Measurements from ENCODE around the gene FHAD1. TPM values are rescaled to one million over a fixed set of nuclear protein-coding genes. Genes with fewer than 3 reads are reported as not detected.

Gene FHAD1
- total and polyA plus RNA-seq, 9 donors, result 0.82 to 2.1 (median 1.3) TPM

DNA sequence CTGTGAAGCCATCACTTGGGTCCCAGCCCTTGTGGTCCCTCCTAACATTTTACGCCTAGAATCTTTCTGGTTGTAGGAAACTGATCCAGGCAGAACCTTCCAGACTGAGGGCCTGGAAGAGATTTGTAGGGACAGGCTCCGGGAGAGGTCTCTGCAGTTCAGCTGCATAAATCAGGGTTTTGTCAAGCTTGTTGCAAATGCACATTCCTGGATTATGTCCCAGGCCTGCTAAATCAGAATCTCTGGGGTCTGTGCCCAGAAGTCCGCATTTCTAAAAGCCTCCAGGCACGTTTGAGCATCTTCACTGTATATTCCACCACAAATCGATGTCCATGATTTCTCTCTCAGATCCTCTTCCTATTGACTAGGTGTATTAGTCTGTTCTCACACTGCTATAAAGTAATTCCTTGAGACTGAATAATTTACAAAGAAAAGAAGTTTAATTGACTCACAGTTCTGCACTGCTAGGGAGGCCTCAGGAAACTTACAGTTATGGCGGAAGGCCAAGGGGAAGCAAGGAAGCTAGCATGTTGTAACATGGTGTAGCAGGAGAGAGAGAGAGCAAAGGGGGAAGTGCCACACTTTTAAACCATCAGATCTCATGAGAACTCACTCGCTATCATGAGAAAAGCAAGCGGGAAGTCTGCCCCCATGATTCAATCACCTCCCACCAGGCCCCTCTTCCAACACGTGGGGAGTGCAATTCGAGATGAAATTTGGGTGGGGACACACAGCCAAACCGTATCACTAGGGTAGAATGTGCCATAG, 1.2 kb upstream of the FHAD1 start:
- 26% methylated on average over 2 of the region's 11 CpGs for WGBS (ENCODE audit: insufficient coverage)
- peaks cover 19% of the 10 kb centered on the region for H3K4me1 ChIP-seq (ENCODE audit: control insufficient read depth, insufficient read depth, low read length)
- peaks cover 12% of the 10 kb centered on the region for H3K27me3 ChIP-seq (ENCODE audit: control insufficient read depth, insufficient read depth, low read length)
- DNase-seq, result peak; percentile 53
- H3K9me3 ChIP-seq (replicated peaks; ENCODE audit: control insufficient read depth, low read depth, low read length), result no peaks in the 10 kb centered on the region
- H3K36me3 ChIP-seq (ENCODE audit: control insufficient read depth, insufficient read depth, low read length), result no peaks in the 10 kb centered on the region
- no peak overlapping the region for H3K4me3 ChIP-seq (ENCODE audit: low read length)
- peak overlapping the region; percentile 16 for H3K27ac ChIP-seq (ENCODE audit: low read length)

GRCh38 chr1:15248216-15248615, 1.2 kb downstream of the FHAD1 start:
- H3K36me3 ChIP-seq (ENCODE audit: control insufficient read depth, insufficient read depth, low read length), result no peaks in the 10 kb centered on the region
- H3K4me1 ChIP-seq (ENCODE audit: control insufficient read depth, insufficient read depth, low read length), result peaks cover 19% of the 10 kb centered on the region
- no peak for DNase-seq
- H3K4me3 ChIP-seq (ENCODE audit: low read length), result no peak overlapping the region
- peaks cover 16% of the 10 kb centered on the region for H3K27me3 ChIP-seq (ENCODE audit: control insufficient read depth, insufficient read depth, low read length)
- WGBS (ENCODE audit: insufficient coverage), result 90% methylated on average over 3 of the region's 4 CpGs
- H3K9me3 ChIP-seq (replicated peaks; ENCODE audit: control insufficient read depth, low read depth, low read length), result no peaks in the 10 kb centered on the region
- H3K27ac ChIP-seq (ENCODE audit: low read length), result no peak overlapping the region

GRCh38 chr1:15249081-15249480, 2.1 kb downstream of the FHAD1 start:
- DNase-seq, result no peak
- H3K36me3 ChIP-seq (ENCODE audit: control insufficient read depth, insufficient read depth, low read length), result no peaks in the 10 kb centered on the region
- H3K4me1 ChIP-seq (ENCODE audit: control insufficient read depth, insufficient read depth, low read length), result peaks cover 19% of the 10 kb centered on the region
- H3K27me3 ChIP-seq (ENCODE audit: control insufficient read depth, insufficient read depth, low read length), result peaks cover 16% of the 10 kb centered on the region
- H3K9me3 ChIP-seq (replicated peaks; ENCODE audit: control insufficient read depth, low read depth, low read length), result no peaks in the 10 kb centered on the region
- no peak overlapping the region for H3K27ac ChIP-seq (ENCODE audit: low read length)
- no peak overlapping the region for H3K4me3 ChIP-seq (ENCODE audit: low read length)
- WGBS (ENCODE audit: insufficient coverage), result 40% methylated on average over 4 of the region's 5 CpGs

GRCh38 chr1:15251857-15252835, 5.1 kb downstream of the FHAD1 start:
- H3K4me3 ChIP-seq (ENCODE audit: low read length), result no peak overlapping the region
- H3K36me3 ChIP-seq (ENCODE audit: control insufficient read depth, insufficient read depth, low read length), result no peaks in the 10 kb centered on the region
- peaks cover 12% of the 10 kb centered on the region for H3K27me3 ChIP-seq (ENCODE audit: control insufficient read depth, insufficient read depth, low read length)
- no peak for DNase-seq
- no peak overlapping the region for H3K27ac ChIP-seq (ENCODE audit: low read length)
- H3K4me1 ChIP-seq (ENCODE audit: control insufficient read depth, insufficient read depth, low read length), result peaks cover 4% of the 10 kb centered on the region
- 66% methylated on average over 7 of the region's 14 CpGs for WGBS (ENCODE audit: insufficient coverage)
- H3K9me3 ChIP-seq (replicated peaks; ENCODE audit: control insufficient read depth, low read depth, low read length), result no peaks in the 10 kb centered on the region

GRCh38 chr1:15254559-15254958, 7.5 kb downstream of the FHAD1 start:
- H3K27ac ChIP-seq (ENCODE audit: low read length), result no peak overlapping the region
- H3K36me3 ChIP-seq (ENCODE audit: control insufficient read depth, insufficient read depth, low read length), result no peaks in the 10 kb centered on the region
- no peak overlapping the region for H3K4me3 ChIP-seq (ENCODE audit: low read length)
- no CpG with 5 or more reads among the region's 2 CpGs for WGBS (ENCODE audit: insufficient coverage)
- peak; percentile 30 for DNase-seq
- H3K4me1 ChIP-seq (ENCODE audit: control insufficient read depth, insufficient read depth, low read length), result no peaks in the 10 kb centered on the region
- H3K9me3 ChIP-seq (replicated peaks; ENCODE audit: control insufficient read depth, low read depth, low read length), result no peaks in the 10 kb centered on the region
- H3K27me3 ChIP-seq (ENCODE audit: control insufficient read depth, insufficient read depth, low read length), result peaks cover 4% of the 10 kb centered on the region

- no peak for DNase-seq
- 85% methylated on average over 4 of the region's 4 CpGs for WGBS (ENCODE audit: insufficient coverage)
- H3K27ac ChIP-seq (ENCODE audit: low read length), result no peak overlapping the region
- no peak overlapping the region for H3K4me3 ChIP-seq (ENCODE audit: low read length)
- no peaks in the 10 kb centered on the region for H3K4me1 ChIP-seq (ENCODE audit: control insufficient read depth, insufficient read depth, low read length)
- no peaks in the 10 kb centered on the region for H3K9me3 ChIP-seq (replicated peaks; ENCODE audit: control insufficient read depth, low read depth, low read length)
- peaks cover 4% of the 10 kb centered on the region for H3K27me3 ChIP-seq (ENCODE audit: control insufficient read depth, insufficient read depth, low read length)
- H3K36me3 ChIP-seq (ENCODE audit: control insufficient read depth, insufficient read depth, low read length), result no peaks in the 10 kb centered on the region
Observed at GRCh38 chr1:15255582-15256149, 8.6 kb downstream of the FHAD1 start.

- Histone ChIP-seq H3K27me3 (ENCODE audit: control insufficient read depth, insufficient read depth, low read length) (peaks cover 4% of the 10 kb centered on the region), H3K4me3 (ENCODE audit: low read length) (no peak overlapping the region), H3K4me1 (ENCODE audit: control insufficient read depth, insufficient read depth, low read length) (no peaks in the 10 kb centered on the region), H3K9me3 (replicated peaks; ENCODE audit: control insufficient read depth, low read depth, low read length) (no peaks in the 10 kb centered on the region), H3K36me3 (ENCODE audit: control insufficient read depth, insufficient read depth, low read length) (no peaks in the 10 kb centered on the region), H3K27ac (ENCODE audit: low read length) (no peak overlapping the region)
- DNase-seq, result no peak
- WGBS (ENCODE audit: insufficient coverage), result no CpG with 5 or more reads among the region's 3 CpGs
Observed at GRCh38 chr1:15256584-15256983, 9.6 kb downstream of the FHAD1 start.

GRCh38 chr1:15257309-15257708, 10.3 kb downstream of the FHAD1 start:
- no peaks in the 10 kb centered on the region for H3K27me3 ChIP-seq (ENCODE audit: control insufficient read depth, insufficient read depth, low read length)
- no peak overlapping the region for H3K27ac ChIP-seq (ENCODE audit: low read length)
- WGBS (ENCODE audit: insufficient coverage), result 74% methylated on average over 10 of the region's 14 CpGs
- DNase-seq, result no peak
- H3K4me3 ChIP-seq (ENCODE audit: low read length), result no peak overlapping the region
- H3K4me1 ChIP-seq (ENCODE audit: control insufficient read depth, insufficient read depth, low read length), result no peaks in the 10 kb centered on the region
- no peaks in the 10 kb centered on the region for H3K9me3 ChIP-seq (replicated peaks; ENCODE audit: control insufficient read depth, low read depth, low read length)
- H3K36me3 ChIP-seq (ENCODE audit: control insufficient read depth, insufficient read depth, low read length), result no peaks in the 10 kb centered on the region

DNA sequence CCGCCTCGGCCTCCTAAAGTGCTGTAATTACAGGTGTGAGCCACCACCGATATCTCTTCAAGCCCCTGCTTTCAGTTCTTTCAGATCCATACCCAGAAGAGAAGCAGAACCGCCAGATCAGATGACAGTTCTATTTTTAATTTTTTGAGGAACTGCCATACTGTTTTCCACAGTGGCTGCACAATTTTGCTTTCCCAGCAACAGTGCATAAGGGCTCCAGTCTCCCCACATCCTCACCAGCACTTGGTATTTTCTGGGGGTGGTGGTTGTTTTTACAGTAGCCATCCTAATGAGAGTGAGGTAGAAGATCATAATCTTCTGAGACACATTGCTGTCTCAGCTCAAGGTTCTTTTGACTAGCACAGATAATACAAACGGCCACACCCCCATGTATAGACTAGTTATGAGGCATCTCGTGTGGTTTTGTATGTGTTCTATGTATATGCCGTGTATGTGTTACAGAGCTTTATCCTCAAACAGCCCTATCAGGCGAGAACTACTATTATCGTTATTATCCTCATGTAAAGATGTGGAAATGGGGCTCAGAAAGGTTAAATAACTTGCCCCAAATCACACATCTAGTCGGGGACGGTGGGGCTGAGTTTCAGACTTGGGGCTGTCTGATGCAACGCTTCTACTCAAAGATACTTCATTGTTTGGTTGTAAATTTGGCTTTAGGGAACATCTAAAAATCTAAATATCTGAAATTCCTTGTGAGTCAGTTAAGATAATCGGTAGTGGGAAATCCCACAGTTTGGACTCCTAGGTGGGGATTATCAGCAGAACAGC, 12.0 kb downstream of the FHAD1 start:
- peak; percentile 67 for DNase-seq
- Histone ChIP-seq H3K4me1 (ENCODE audit: control insufficient read depth, insufficient read depth, low read length) (no peaks in the 10 kb centered on the region), H3K4me3 (ENCODE audit: low read length) (no peak overlapping the region), H3K9me3 (replicated peaks; ENCODE audit: control insufficient read depth, low read depth, low read length) (no peaks in the 10 kb centered on the region), H3K27me3 (ENCODE audit: control insufficient read depth, insufficient read depth, low read length) (no peaks in the 10 kb centered on the region), H3K36me3 (ENCODE audit: control insufficient read depth, insufficient read depth, low read length) (no peaks in the 10 kb centered on the region), H3K27ac (ENCODE audit: low read length) (no peak overlapping the region)
- WGBS (ENCODE audit: insufficient coverage), result 79% methylated on average over 5 of the region's 13 CpGs
